Gastrocnemius medialis (tissue), 4 donors: ENCODE measurements around the gene EED. TPM values are rescaled to one million over a fixed set of nuclear protein-coding genes. Genes with fewer than 3 reads are reported as not detected.

Experiments
- ATAC-seq, 2 donors: fragments of 150-250 bp; one replicate each; pipeline ENCODE4 v1.9.1; 2016
- DNase-seq, 2 donors: peaks; one replicate each; pipeline ENCODE4 v3.0.0-alpha.2; 2019
- H3K27ac ChIP-seq, 4 donors: fragments of 200-600 bp; sonication (generic); 1 replicate in 1 of 4; 2 replicates in 3 of 4; pipeline ENCODE4 v1.5.1; 2016 to 2018; ENCODE audit warnings: mild to moderate bottlenecking in 2 of 4, moderate library complexity in 1 of 4
- H3K27me3 ChIP-seq, 3 donors: fragments of 200-600 bp; sonication (generic) in 2 of 3; 1 replicate in 1 of 3; 2 replicates in 2 of 3; pipeline versions ENCODE4 v1.5.1 to v1.6.0; 2016 to 2019; ENCODE audit warnings: mild to moderate bottlenecking in 1 of 3, moderate library complexity in 1 of 3
- H3K36me3 ChIP-seq, 2 donors: fragments of 200-600 bp; sonication (generic) in 1 of 2; one replicate each; pipeline ENCODE4 v1.5.1; 2017 to 2018
- H3K4me1 ChIP-seq, 2 donors: fragments of 200-600 bp; sonication (generic) in 1 of 2; one replicate each; pipeline ENCODE4 v1.5.1; 2016 to 2017; ENCODE audit warnings: mild to moderate bottlenecking in 2 of 2
- H3K4me3 ChIP-seq, 4 donors: fragments of 200-600 bp; sonication (generic) in 3 of 4; 1 replicate in 1 of 4; 2 replicates in 3 of 4; pipeline ENCODE4 v1.5.1; 2016 to 2019; ENCODE audit warnings: mild to moderate bottlenecking in 2 of 4
- H3K9me3 ChIP-seq, 3 donors: fragments of 200-600 bp; sonication (generic) in 2 of 3; 1 replicate in 1 of 3; 2 replicates in 2 of 3; pipeline ENCODE4 v1.5.1; 2016 to 2019
- POLR2A ChIP-seq, 2 donors: fragments of 450-650 bp; IDR thresholded peaks; one replicate each; pipeline ENCODE4 v1.6.1; 2017; ENCODE audit warnings: antibody characterized with exemption in 2 of 2, mild to moderate bottlenecking in 2 of 2, moderate library complexity in 2 of 2
- in situ Hi-C, 4 donors: fragments of 200-750 bp; cut with MboI; loops; one replicate each; pipeline versions ENCODE4 v1.15.0 to v1.8.0; 2017; ENCODE audit warnings: low sequenced_read_pairs in 4 of 4
- intact Hi-C: fragments of 100-400 bp; cut with DNase I; formaldehyde crosslinking; loops from one replicate; pipeline ENCODE4 v1.15.1; 2023; ENCODE audit warnings: low total_unique reads
- total RNA-seq, 4 donors: library from RNA; depleted of rRNA; stranded (reverse); fragments of >200 nt; gene quantifications; one replicate each; pipeline versions ENCODE4 v1.1.0 to v1.2.3, GENCODE V29; 2016
- TF ChIP-seq, protein P1 (sequence below), 5 experiments: fragments of 450-650 bp in 3 of 5; fragments of 200-600 bp in 2 of 5; sonication (generic) in 2 of 5; IDR thresholded peaks in 4 of 5; conservative IDR thresholded peaks in 1 of 5; 1 replicate in 4 of 5; 2 replicates in 1 of 5; pipeline ENCODE4 v1.5.1; 2016 to 2019; ENCODE audit warnings: antibody characterized with exemption in 5 of 5, mild to moderate bottlenecking in 3 of 5, moderate library complexity in 3 of 5

The EED gene
- total RNA-seq, 4 donors from 2014 or later: 5.2 to 12.1 (median 8.5) TPM

DNA sequence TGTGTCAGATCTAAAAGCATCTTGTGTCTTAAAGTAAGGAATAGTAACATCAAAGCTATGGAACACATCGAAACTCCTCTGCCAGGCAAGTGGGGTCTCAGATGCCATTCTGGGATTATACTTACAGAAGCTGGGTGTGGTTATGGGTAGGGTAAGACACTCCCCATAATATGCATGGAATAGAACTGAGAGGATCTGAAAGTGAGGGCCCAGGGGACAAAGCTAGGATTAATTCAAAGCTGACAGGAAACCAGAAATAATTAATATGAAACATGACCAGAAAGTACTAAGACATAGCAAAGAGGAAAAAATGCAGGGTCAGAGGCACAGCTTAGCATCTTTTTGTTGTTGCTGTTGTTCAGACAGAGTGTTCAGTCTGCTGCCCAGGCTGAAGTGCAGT is 40.2 kb upstream of the EED start:
- ATAC-seq (no peak), DNase-seq (no peak)
- intact Hi-C loops (no loop called here), in situ Hi-C loops (loop anchor here in 1 of 4 donors (10.0 kb wide), 1 partner anchor 160 kb away; no protein-coding TSS in a partner anchor)
- Histone ChIP-seq H3K4me3 (no peak overlapping the region), H3K4me1 (no peaks in the 10 kb centered on the region), H3K9me3 (no peaks in the 10 kb centered on the region), H3K27me3 (no peaks in the 10 kb centered on the region), H3K36me3 (no peaks in the 10 kb centered on the region), H3K27ac (no peak overlapping the region)
- TF ChIP-seq, protein P1, sequence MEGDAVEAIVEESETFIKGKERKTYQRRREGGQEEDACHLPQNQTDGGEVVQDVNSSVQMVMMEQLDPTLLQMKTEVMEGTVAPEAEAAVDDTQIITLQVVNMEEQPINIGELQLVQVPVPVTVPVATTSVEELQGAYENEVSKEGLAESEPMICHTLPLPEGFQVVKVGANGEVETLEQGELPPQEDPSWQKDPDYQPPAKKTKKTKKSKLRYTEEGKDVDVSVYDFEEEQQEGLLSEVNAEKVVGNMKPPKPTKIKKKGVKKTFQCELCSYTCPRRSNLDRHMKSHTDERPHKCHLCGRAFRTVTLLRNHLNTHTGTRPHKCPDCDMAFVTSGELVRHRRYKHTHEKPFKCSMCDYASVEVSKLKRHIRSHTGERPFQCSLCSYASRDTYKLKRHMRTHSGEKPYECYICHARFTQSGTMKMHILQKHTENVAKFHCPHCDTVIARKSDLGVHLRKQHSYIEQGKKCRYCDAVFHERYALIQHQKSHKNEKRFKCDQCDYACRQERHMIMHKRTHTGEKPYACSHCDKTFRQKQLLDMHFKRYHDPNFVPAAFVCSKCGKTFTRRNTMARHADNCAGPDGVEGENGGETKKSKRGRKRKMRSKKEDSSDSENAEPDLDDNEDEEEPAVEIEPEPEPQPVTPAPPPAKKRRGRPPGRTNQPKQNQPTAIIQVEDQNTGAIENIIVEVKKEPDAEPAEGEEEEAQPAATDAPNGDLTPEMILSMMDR (IDR thresholded peaks at IDR 0.05 in 4 of 5, conservative IDR thresholded peaks at IDR 0.05 in 1 of 5): no peak
- TF ChIP-seq POLR2A (IDR thresholded peaks at IDR 0.05): no peak

DNA sequence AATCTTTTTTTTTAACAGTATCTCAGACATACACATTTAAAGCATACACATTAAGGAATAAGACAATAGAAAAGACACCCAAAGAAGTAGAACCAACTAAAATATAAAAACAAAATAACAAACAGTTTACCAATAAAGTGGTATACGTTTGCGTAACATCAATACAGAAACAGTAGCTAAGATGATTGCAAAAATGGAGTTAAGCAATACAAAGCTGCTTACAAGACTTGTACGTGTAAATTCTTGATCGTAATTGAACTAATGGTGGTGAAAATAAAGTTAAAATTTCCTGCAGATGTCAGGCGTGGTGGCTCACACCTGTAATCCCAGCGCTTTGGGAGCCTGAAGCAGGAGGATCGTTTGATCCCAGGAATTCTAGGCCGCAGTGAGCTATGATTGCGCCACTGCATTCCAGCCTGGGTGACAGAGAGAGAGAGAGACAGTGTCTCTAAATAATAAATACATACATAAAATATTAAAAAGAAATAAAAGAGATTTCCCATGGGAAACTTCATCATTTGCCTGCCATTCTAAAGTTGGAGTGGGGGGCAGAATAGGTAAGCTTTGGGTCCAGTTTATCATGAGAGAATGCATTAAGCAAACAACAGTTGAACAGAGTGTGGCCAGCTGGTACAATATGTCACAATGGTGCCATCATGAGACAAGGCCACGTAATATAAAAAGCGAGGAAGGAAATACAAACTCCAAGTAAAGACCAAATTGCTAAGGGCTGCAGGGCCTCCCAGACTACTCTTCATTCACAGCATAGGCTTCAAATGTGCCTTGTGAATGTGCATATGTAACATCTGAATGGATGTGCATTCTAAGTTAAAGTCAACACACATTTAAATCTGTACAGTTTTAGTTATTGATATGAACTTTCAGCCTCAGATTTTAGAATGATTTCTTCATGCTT is 38.9 kb upstream of the EED start:
- TF ChIP-seq, protein P1 (IDR thresholded peaks at IDR 0.05 in 4 of 5, conservative IDR thresholded peaks at IDR 0.05 in 1 of 5): no peak
- no peak for TF ChIP-seq POLR2A (IDR thresholded peaks at IDR 0.05)
- Histone ChIP-seq H3K36me3 (no peaks in the 10 kb centered on the region), H3K9me3 (no peaks in the 10 kb centered on the region), H3K4me3 (no peak overlapping the region), H3K4me1 (no peaks in the 10 kb centered on the region), H3K27ac (no peak overlapping the region), H3K27me3 (no peaks in the 10 kb centered on the region)
- ATAC-seq (no peak), DNase-seq (no peak)
- intact Hi-C loops: no loop called here
- in situ Hi-C loops: loop anchor here in 1 of 4 donors (10.0 kb wide), 1 partner anchor 161 kb away; no protein-coding TSS in a partner anchor

DNA sequence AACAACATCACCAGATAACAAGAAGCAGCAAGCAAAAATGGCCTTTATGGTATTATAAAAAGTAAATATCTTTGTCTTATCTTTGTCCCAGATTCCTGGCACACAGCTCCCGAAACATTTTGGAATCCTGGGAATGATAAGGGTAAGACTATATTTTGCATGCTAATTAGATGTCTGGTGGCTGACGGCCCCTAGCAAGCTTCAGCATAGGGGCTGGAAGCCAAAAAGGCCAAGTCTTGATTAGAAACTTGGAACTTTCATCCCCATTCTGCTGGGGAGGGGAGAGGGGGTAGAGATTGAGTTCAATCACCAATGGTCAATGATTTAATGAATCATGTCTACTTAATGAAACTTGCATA is 38.2 kb upstream of the EED start:
- no peaks in the 10 kb centered on the region for H3K9me3 ChIP-seq
- intact Hi-C loops: no loop called here
- H3K27me3 ChIP-seq: no peaks in the 10 kb centered on the region
- ATAC-seq (no peak), DNase-seq (no peak)
- H3K4me1 ChIP-seq: no peaks in the 10 kb centered on the region
- TF ChIP-seq, protein P1 (IDR thresholded peaks at IDR 0.05 in 4 of 5, conservative IDR thresholded peaks at IDR 0.05 in 1 of 5): no peak
- TF ChIP-seq POLR2A (IDR thresholded peaks at IDR 0.05): no peak
- in situ Hi-C loops: loop anchor here in 1 of 4 donors (10.0 kb wide), 1 partner anchor 162 kb away; no protein-coding TSS in a partner anchor
- no peaks in the 10 kb centered on the region for H3K36me3 ChIP-seq
- no peak overlapping the region for H3K4me3 ChIP-seq
- H3K27ac ChIP-seq: no peak overlapping the region

DNA sequence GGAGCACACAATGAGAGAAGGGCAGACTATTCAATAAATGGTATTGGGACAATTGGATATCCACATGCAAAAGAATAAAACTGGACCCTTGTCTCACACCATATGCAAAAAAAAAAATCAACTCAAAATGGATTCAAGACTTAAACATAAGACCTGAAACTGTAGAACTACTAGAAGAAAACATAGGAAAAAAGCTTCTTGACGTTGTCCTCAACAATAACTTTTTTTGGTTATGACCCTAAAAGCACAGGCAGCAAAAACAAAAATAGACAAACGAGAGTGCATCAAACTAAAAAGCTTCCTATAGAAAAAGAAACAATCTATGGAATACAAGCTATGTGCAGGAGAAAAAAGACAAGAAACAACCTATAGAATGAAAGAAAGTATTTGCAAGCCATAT is 37.1 kb upstream of the EED start:
- no peak overlapping the region for H3K4me3 ChIP-seq
- H3K9me3 ChIP-seq: no peaks in the 10 kb centered on the region
- TF ChIP-seq, protein P1 (IDR thresholded peaks at IDR 0.05 in 4 of 5, conservative IDR thresholded peaks at IDR 0.05 in 1 of 5): no peak
- TF ChIP-seq POLR2A (IDR thresholded peaks at IDR 0.05): no peak
- H3K27ac ChIP-seq: no peak overlapping the region
- in situ Hi-C loops: loop anchor here in 1 of 4 donors (10.0 kb wide), 1 partner anchor 163 kb away; no protein-coding TSS in a partner anchor
- DNase-seq (no peak), ATAC-seq (no peak)
- no peaks in the 10 kb centered on the region for H3K4me1 ChIP-seq
- no peaks in the 10 kb centered on the region for H3K36me3 ChIP-seq
- no peaks in the 10 kb centered on the region for H3K27me3 ChIP-seq
- intact Hi-C loops: no loop called here
